Measurements from ENCODE around the gene CISTR.

The CISTR gene

GRCh38 chr12:53706080-53706479 lies 45.7 kb downstream of the CISTR start:
- no peaks in the 10 kb centered on the region for H3K9me2 ChIP-seq (ENCODE audit: low read depth, low read length)
- no peak overlapping the region for H3K4me2 ChIP-seq (ENCODE audit: low read length)
- no peaks in the 10 kb centered on the region for H3K4me1 ChIP-seq (ENCODE audit: insufficient read depth, low read length, severe bottlenecking)
- no peak overlapping the region for H3K27ac ChIP-seq (ENCODE audit: low read depth, low read length, poor library complexity, severe bottlenecking)
- H3K27me3 ChIP-seq (ENCODE audit: insufficient read depth, low read length), result peaks cover 8% of the 10 kb centered on the region; the same call in 1 of the 2 replicates
- H3K9ac ChIP-seq (ENCODE audit: low read length), result no peak overlapping the region
- no peaks in the 10 kb centered on the region for H4K20me1 ChIP-seq (ENCODE audit: insufficient read depth, low read length)
- H3K4me3 ChIP-seq (ENCODE audit: low read depth, low read length, poor library complexity, severe bottlenecking), result no peak overlapping the region
- H3K9me3 ChIP-seq (ENCODE audit: low read length), result no peaks in the 10 kb centered on the region
- TF ChIP-seq, protein P1, sequence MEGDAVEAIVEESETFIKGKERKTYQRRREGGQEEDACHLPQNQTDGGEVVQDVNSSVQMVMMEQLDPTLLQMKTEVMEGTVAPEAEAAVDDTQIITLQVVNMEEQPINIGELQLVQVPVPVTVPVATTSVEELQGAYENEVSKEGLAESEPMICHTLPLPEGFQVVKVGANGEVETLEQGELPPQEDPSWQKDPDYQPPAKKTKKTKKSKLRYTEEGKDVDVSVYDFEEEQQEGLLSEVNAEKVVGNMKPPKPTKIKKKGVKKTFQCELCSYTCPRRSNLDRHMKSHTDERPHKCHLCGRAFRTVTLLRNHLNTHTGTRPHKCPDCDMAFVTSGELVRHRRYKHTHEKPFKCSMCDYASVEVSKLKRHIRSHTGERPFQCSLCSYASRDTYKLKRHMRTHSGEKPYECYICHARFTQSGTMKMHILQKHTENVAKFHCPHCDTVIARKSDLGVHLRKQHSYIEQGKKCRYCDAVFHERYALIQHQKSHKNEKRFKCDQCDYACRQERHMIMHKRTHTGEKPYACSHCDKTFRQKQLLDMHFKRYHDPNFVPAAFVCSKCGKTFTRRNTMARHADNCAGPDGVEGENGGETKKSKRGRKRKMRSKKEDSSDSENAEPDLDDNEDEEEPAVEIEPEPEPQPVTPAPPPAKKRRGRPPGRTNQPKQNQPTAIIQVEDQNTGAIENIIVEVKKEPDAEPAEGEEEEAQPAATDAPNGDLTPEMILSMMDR (IDR thresholded peaks at IDR 0.05; ENCODE audit: low read length), result no peak
- no peak for TF ChIP-seq EZH2 (IDR thresholded peaks at IDR 0.05; ENCODE audit: borderline replicate concordance, low read length)
- no peaks in the 10 kb centered on the region for H3F3A ChIP-seq (ENCODE audit: insufficient read depth, low read length)
- no peaks in the 10 kb centered on the region for H3K79me2 ChIP-seq (ENCODE audit: insufficient read depth, low read length)
- H3K36me3 ChIP-seq (ENCODE audit: insufficient read depth, low read length), result no peaks in the 10 kb centered on the region
- no peak overlapping the region for H2AFZ ChIP-seq (ENCODE audit: low read length)

GRCh38 chr12:53703756-53704155 lies 48.0 kb downstream of the CISTR start:
- TF ChIP-seq, protein P1 (IDR thresholded peaks at IDR 0.05; ENCODE audit: low read length), result no peak
- no peak for TF ChIP-seq EZH2 (IDR thresholded peaks at IDR 0.05; ENCODE audit: borderline replicate concordance, low read length)
- H2AFZ ChIP-seq (ENCODE audit: low read length), result no peak overlapping the region
- no peak overlapping the region for H3K9ac ChIP-seq (ENCODE audit: low read length)
- H3K4me2 ChIP-seq (ENCODE audit: low read length), result no peak overlapping the region
- H3K9me2 ChIP-seq (ENCODE audit: low read depth, low read length), result no peaks in the 10 kb centered on the region
- no peaks in the 10 kb centered on the region for H3F3A ChIP-seq (ENCODE audit: insufficient read depth, low read length)
- H3K27ac ChIP-seq (ENCODE audit: low read depth, low read length, poor library complexity, severe bottlenecking), result no peak overlapping the region
- no peaks in the 10 kb centered on the region for H3K79me2 ChIP-seq (ENCODE audit: insufficient read depth, low read length)
- no peaks in the 10 kb centered on the region for H4K20me1 ChIP-seq (ENCODE audit: insufficient read depth, low read length)
- H3K9me3 ChIP-seq (ENCODE audit: low read length), result no peaks in the 10 kb centered on the region
- peaks cover 13% of the 10 kb centered on the region; the same call in 1 of the 2 replicates for H3K27me3 ChIP-seq (ENCODE audit: insufficient read depth, low read length)
- H3K36me3 ChIP-seq (ENCODE audit: insufficient read depth, low read length), result no peaks in the 10 kb centered on the region
- H3K4me1 ChIP-seq (ENCODE audit: insufficient read depth, low read length, severe bottlenecking), result no peaks in the 10 kb centered on the region
- no peak overlapping the region for H3K4me3 ChIP-seq (ENCODE audit: low read depth, low read length, poor library complexity, severe bottlenecking)

DNA sequence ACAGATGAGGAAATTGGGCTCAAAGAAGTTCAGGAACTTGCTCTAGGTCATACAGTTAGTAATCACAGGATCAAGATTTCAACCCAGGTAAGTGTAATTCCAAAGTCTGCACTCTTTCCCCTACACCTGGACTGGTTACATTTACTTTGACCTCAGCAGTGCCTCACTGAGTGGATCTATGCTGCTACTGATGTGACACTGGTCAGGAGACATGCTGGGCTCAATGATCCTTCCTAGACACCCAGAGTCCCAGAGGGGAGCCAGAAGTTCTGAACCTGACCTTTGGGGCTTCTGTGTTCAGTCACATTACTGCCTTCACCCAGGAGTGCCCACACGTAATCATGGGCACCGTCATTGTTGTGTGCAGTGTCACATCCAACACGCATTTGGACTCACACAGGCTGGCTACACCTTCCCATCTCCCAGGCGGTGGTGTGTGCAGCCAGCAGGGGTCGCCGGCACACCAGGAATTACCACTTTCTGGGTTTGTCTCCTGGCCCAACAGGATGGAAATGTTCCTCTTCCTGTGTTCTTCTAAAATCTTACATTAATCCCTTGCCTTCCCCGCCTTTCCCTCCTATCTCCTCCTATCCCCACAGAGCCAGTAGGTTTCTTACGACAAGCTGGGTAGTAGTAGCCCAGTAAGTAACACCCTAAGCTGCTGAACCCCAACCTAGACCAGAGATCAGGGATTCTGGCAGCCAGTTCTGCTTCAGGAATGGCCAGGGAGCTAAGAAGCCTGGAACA lies 50.1 kb downstream of the CISTR start:
- Histone ChIP-seq H3K4me1 (ENCODE audit: insufficient read depth, low read length, severe bottlenecking) (no peaks in the 10 kb centered on the region), H3K9ac (ENCODE audit: low read length) (no peak overlapping the region), H3K27ac (ENCODE audit: low read depth, low read length, poor library complexity, severe bottlenecking) (no peak overlapping the region), H3F3A (ENCODE audit: insufficient read depth, low read length) (no peaks in the 10 kb centered on the region), H2AFZ (ENCODE audit: low read length) (no peak overlapping the region), H3K4me3 (ENCODE audit: low read depth, low read length, poor library complexity, severe bottlenecking) (no peak overlapping the region), H4K20me1 (ENCODE audit: insufficient read depth, low read length) (no peaks in the 10 kb centered on the region), H3K9me3 (ENCODE audit: low read length) (no peaks in the 10 kb centered on the region), H3K79me2 (ENCODE audit: insufficient read depth, low read length) (no peaks in the 10 kb centered on the region), H3K27me3 (ENCODE audit: insufficient read depth, low read length) (peaks cover 17% of the 10 kb centered on the region; the same call in 1 of the 2 replicates), H3K9me2 (ENCODE audit: low read depth, low read length) (no peaks in the 10 kb centered on the region), H3K4me2 (ENCODE audit: low read length) (no peak overlapping the region), H3K36me3 (ENCODE audit: insufficient read depth, low read length) (no peaks in the 10 kb centered on the region)
- TF ChIP-seq, protein P1 (IDR thresholded peaks at IDR 0.05; ENCODE audit: low read length), result peak; percentile 93
- TF ChIP-seq EZH2 (IDR thresholded peaks at IDR 0.05; ENCODE audit: borderline replicate concordance, low read length), result no peak
